Transverse colon (tissue), 4 donors: ENCODE measurements around the gene WDR5.

Source experiments
- CTCF ChIP-seq, 5 experiments: fragments of 200-600 bp in 3 of 5; fragments of 450-650 bp in 2 of 5; sonication (generic) in 3 of 5; IDR thresholded peaks; 1 replicate in 2 of 5; 2 replicates in 3 of 5; pipeline ENCODE4 v1.5.1; 2016 to 2017; ENCODE audit warnings: antibody characterized with exemption in 5 of 5, inconsistent platforms in 3 of 5, mild to moderate bottlenecking in 2 of 5, moderate library complexity in 1 of 5
- EP300 ChIP-seq: sonication (generic); formaldehyde crosslinking; IDR thresholded peaks from one replicate; pipeline ENCODE4 v1.6.1; 2017; ENCODE audit warnings: antibody characterized with exemption, low read depth
- POLR2A ChIP-seq: fragments of 450-650 bp; IDR thresholded peaks from one replicate; pipeline ENCODE4 v1.6.1; 2016; ENCODE audit warnings: antibody characterized with exemption, mild to moderate bottlenecking, moderate library complexity
- POLR2AphosphoS5 ChIP-seq, 3 donors: sonication (generic); formaldehyde crosslinking; IDR thresholded peaks; one replicate each; pipeline ENCODE4 v1.6.1; 2016; ENCODE audit warnings: antibody characterized with exemption in 3 of 3

- TF ChIP-seq CTCF (IDR thresholded peaks at IDR 0.05) = no peak
- TF ChIP-seq POLR2AphosphoS5 (IDR thresholded peaks at IDR 0.05) = no peak
- no peak for TF ChIP-seq POLR2A
- no peak for TF ChIP-seq EP300
Observed at GRCh38 chr9:134112561-134112960, 23.3 kb upstream of the WDR5 start.
